K562 (cell line): ENCODE results near the gene PNMT. TPM values are rescaled to one million over a fixed set of nuclear protein-coding genes. Genes with fewer than 3 reads are reported as not detected.

Source experiments
- ELF2 ChIP-seq: fragments of 250-450 bp; sonication (Bioruptor Pico); IDR thresholded peaks from 2 replicates; pipeline ENCODE4 v1.5.0; 2021; ENCODE audit warnings: mild to moderate bottlenecking
- JUND ChIP-seq, 2 experiments: IDR thresholded peaks; 2 replicates in 1 of 2; 3 replicates in 1 of 2; pipeline ENCODE4 v1.6.1; 2011; ENCODE audit warnings: borderline replicate concordance in 2 of 2, low read depth in 2 of 2, low read length in 2 of 2, improper control_type of control experiment in 1 of 2, missing biosample characterization in 1 of 2, missing genetic modification characterization in 1 of 2, missing genetic modification reagents in 1 of 2
- MYC ChIP-seq, 2 experiments: fragments of 250-450 bp in 1 of 2; sonication (Bioruptor Pico) in 1 of 2; IDR thresholded peaks; 2 replicates each; pipeline versions ENCODE4 v1.5.1 to v1.6.1; 2012 to 2021; ENCODE audit warnings: low read depth in 2 of 2, borderline replicate concordance in 1 of 2, improper control_type of control experiment in 1 of 2, low read length in 1 of 2, mild to moderate bottlenecking in 1 of 2, moderate library complexity in 1 of 2
- RBM39 ChIP-seq: fragments of 200-400 bp; formaldehyde crosslinking; optimal IDR thresholded peaks from 2 replicates; pipeline ENCODE3; 2018; ENCODE audit warnings: low read depth, low read length
- SOX6 ChIP-seq: fragments of 450-650 bp; IDR thresholded peaks from 2 replicates; pipeline ENCODE4 v1.6.1; 2014; ENCODE audit warnings: mild to moderate bottlenecking
- polyA plus RNA-seq, 8 experiments: library from polyadenylated mRNA; depleted of rRNA in 4 of 8; stranded (reverse) in 5 of 8; unstranded in 3 of 8; fragments of >200 nt; fragmentation: Nextera tagmentation in 2 of 8; fragmentation: Illumina TruSeq in 1 of 8; extraction: Ambion mirVana in 2 of 8; extraction: Trizol in 1 of 8; gene quantifications; 2 replicates each; pipeline versions ENCODE4 v1.2.1 to v1.2.3, GENCODE V29; 2011 to 2014; ENCODE audit warnings: inconsistent platforms in 1 of 8, missing spikeins in 1 of 8
- total RNA-seq, 7 experiments: library from RNA; depleted of rRNA in 6 of 7; stranded (reverse); fragments of >200 nt in 6 of 7; fragmentation: Illumina TruSeq in 2 of 7; extraction: Trizol in 2 of 7; gene quantifications; 2 replicates each; pipeline versions ENCODE4 v1.2.1 to v1.2.3, GENCODE V29; 2011 to 2021; ENCODE audit warnings: low replicate concordance in 1 of 7
- TF ChIP-seq, protein P1 (sequence below): fragments of 250-450 bp; sonication (Bioruptor Pico); IDR thresholded peaks from 2 replicates; pipeline ENCODE4 v1.4.0; 2020
- TF ChIP-seq, protein P2 (sequence below): fragments of 200-600 bp; sonication (generic); IDR thresholded peaks from one replicate; pipeline ENCODE4 v1.6.1; 2012; ENCODE audit warnings: mild to moderate bottlenecking, low read depth, low read length, inconsistent platforms

The PNMT gene
- total and polyA plus RNA-seq, 9 of the 15 experiments (the other 6 are each of a cell fraction or from before 2014, with no cell fraction given), result 0.55 to 18.1 (median 5.8) TPM

- TF ChIP-seq SOX6 (0 out of 2 replicates have a peak, but pooled peaks have one; percentile 11), ELF2 (CRISPR knock-in tag) (peak; percentile 80), JUND (IDR thresholded peaks at IDR 0.05; ENCODE audit: borderline replicate concordance, low read depth, low read length) (peak; percentile 17; the same call in 1 of the 2 replicates), JUND (tag; IDR thresholded peaks at IDR 0.05; ENCODE audit: borderline replicate concordance, low read depth, low read length) (no peak; the same call in 2 of the 3 replicates), MYC (IDR thresholded peaks at IDR 0.05; ENCODE audit: low read depth, low read length) (peak; percentile 65; the same call in 1 of the 2 replicates), MYC (CRISPR knock-in tag; IDR thresholded peaks at IDR 0.05; ENCODE audit: borderline replicate concordance, low read depth) (no peak; the same call in 1 of the 2 replicates), RBM39 (no peak)
- TF ChIP-seq, protein P1, sequence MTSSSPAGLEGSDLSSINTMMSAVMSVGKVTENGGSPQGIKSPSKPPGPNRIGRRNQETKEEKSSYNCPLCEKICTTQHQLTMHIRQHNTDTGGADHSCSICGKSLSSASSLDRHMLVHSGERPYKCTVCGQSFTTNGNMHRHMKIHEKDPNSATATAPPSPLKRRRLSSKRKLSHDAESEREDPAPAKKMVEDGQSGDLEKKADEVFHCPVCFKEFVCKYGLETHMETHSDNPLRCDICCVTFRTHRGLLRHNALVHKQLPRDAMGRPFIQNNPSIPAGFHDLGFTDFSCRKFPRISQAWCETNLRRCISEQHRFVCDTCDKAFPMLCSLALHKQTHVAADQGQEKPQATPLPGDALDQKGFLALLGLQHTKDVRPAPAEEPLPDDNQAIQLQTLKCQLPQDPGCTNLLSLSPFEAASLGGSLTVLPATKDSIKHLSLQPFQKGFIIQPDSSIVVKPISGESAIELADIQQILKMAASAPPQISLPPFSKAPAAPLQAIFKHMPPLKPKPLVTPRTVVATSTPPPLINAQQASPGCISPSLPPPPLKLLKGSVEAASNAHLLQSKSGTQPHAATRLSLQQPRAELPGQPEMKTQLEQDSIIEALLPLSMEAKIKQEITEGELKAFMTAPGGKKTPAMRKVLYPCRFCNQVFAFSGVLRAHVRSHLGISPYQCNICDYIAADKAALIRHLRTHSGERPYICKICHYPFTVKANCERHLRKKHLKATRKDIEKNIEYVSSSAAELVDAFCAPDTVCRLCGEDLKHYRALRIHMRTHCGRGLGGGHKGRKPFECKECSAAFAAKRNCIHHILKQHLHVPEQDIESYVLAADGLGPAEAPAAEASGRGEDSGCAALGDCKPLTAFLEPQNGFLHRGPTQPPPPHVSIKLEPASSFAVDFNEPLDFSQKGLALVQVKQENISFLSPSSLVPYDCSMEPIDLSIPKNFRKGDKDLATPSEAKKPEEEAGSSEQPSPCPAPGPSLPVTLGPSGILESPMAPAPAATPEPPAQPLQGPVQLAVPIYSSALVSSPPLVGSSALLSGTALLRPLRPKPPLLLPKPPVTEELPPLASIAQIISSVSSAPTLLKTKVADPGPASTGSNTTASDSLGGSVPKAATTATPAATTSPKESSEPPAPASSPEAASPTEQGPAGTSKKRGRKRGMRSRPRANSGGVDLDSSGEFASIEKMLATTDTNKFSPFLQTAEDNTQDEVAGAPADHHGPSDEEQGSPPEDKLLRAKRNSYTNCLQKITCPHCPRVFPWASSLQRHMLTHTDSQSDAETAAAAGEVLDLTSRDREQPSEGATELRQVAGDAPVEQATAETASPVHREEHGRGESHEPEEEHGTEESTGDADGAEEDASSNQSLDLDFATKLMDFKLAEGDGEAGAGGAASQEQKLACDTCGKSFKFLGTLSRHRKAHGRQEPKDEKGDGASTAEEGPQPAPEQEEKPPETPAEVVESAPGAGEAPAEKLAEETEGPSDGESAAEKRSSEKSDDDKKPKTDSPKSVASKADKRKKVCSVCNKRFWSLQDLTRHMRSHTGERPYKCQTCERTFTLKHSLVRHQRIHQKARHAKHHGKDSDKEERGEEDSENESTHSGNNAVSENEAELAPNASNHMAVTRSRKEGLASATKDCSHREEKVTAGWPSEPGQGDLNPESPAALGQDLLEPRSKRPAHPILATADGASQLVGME (CRISPR knock-in tag), result 0 out of 2 replicates have a peak, but pooled peaks have one; percentile 65
- TF ChIP-seq, protein P2, sequence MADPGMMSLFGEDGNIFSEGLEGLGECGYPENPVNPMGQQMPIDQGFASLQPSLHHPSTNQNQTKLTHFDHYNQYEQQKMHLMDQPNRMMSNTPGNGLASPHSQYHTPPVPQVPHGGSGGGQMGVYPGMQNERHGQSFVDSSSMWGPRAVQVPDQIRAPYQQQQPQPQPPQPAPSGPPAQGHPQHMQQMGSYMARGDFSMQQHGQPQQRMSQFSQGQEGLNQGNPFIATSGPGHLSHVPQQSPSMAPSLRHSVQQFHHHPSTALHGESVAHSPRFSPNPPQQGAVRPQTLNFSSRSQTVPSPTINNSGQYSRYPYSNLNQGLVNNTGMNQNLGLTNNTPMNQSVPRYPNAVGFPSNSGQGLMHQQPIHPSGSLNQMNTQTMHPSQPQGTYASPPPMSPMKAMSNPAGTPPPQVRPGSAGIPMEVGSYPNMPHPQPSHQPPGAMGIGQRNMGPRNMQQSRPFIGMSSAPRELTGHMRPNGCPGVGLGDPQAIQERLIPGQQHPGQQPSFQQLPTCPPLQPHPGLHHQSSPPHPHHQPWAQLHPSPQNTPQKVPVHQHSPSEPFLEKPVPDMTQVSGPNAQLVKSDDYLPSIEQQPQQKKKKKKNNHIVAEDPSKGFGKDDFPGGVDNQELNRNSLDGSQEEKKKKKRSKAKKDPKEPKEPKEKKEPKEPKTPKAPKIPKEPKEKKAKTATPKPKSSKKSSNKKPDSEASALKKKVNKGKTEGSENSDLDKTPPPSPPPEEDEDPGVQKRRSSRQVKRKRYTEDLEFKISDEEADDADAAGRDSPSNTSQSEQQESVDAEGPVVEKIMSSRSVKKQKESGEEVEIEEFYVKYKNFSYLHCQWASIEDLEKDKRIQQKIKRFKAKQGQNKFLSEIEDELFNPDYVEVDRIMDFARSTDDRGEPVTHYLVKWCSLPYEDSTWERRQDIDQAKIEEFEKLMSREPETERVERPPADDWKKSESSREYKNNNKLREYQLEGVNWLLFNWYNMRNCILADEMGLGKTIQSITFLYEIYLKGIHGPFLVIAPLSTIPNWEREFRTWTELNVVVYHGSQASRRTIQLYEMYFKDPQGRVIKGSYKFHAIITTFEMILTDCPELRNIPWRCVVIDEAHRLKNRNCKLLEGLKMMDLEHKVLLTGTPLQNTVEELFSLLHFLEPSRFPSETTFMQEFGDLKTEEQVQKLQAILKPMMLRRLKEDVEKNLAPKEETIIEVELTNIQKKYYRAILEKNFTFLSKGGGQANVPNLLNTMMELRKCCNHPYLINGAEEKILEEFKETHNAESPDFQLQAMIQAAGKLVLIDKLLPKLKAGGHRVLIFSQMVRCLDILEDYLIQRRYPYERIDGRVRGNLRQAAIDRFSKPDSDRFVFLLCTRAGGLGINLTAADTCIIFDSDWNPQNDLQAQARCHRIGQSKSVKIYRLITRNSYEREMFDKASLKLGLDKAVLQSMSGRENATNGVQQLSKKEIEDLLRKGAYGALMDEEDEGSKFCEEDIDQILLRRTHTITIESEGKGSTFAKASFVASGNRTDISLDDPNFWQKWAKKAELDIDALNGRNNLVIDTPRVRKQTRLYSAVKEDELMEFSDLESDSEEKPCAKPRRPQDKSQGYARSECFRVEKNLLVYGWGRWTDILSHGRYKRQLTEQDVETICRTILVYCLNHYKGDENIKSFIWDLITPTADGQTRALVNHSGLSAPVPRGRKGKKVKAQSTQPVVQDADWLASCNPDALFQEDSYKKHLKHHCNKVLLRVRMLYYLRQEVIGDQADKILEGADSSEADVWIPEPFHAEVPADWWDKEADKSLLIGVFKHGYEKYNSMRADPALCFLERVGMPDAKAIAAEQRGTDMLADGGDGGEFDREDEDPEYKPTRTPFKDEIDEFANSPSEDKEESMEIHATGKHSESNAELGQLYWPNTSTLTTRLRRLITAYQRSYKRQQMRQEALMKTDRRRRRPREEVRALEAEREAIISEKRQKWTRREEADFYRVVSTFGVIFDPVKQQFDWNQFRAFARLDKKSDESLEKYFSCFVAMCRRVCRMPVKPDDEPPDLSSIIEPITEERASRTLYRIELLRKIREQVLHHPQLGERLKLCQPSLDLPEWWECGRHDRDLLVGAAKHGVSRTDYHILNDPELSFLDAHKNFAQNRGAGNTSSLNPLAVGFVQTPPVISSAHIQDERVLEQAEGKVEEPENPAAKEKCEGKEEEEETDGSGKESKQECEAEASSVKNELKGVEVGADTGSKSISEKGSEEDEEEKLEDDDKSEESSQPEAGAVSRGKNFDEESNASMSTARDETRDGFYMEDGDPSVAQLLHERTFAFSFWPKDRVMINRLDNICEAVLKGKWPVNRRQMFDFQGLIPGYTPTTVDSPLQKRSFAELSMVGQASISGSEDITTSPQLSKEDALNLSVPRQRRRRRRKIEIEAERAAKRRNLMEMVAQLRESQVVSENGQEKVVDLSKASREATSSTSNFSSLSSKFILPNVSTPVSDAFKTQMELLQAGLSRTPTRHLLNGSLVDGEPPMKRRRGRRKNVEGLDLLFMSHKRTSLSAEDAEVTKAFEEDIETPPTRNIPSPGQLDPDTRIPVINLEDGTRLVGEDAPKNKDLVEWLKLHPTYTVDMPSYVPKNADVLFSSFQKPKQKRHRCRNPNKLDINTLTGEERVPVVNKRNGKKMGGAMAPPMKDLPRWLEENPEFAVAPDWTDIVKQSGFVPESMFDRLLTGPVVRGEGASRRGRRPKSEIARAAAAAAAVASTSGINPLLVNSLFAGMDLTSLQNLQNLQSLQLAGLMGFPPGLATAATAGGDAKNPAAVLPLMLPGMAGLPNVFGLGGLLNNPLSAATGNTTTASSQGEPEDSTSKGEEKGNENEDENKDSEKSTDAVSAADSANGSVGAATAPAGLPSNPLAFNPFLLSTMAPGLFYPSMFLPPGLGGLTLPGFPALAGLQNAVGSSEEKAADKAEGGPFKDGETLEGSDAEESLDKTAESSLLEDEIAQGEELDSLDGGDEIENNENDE, result no peak
Observed at GRCh38 chr17:39636927-39637736, 31.1 kb upstream of the PNMT start, which contains the start of gene STARD3 (continued).
